Measurements from ENCODE around the gene CD44. TPM values are rescaled to one million over a fixed set of nuclear protein-coding genes. Genes with fewer than 3 reads are reported as not detected.

CD44 gene
- total RNA-seq, 1 donor from 2014 or later: 15.4 TPM

GRCh38 chr11:35167426-35167954 lies 28.5 kb downstream of the CD44 start:
- DNase-seq: no peak
- intact Hi-C loops (cut with DNase I): no loop called here
- peak; percentile 73 for ATAC-seq (ENCODE audit: poor library complexity)

GRCh38 chr11:35168671-35169070 lies 29.7 kb downstream of the CD44 start:
- intact Hi-C loops (cut with DNase I): no loop called here
- ATAC-seq (ENCODE audit: poor library complexity) (no peak), DNase-seq (no peak)

GRCh38 chr11:35169112-35169511 lies 30.1 kb downstream of the CD44 start:
- intact Hi-C loops (cut with DNase I): no loop called here

GRCh38 chr11:35169754-35170153 lies 30.8 kb downstream of the CD44 start:
- intact Hi-C loops (cut with DNase I): no loop called here
- no peak for DNase-seq
- ATAC-seq (ENCODE audit: poor library complexity): no peak

More at GRCh38 chr11:35169112-35169511, 30.1 kb downstream of the CD44 start:
- DNase-seq (no peak), ATAC-seq (ENCODE audit: poor library complexity) (no peak)

GRCh38 chr11:35170503-35170902 lies 31.5 kb downstream of the CD44 start:
- DNase-seq: no peak
- ATAC-seq (ENCODE audit: poor library complexity): peak; percentile 8
- intact Hi-C loops (cut with DNase I): no loop called here

GRCh38 chr11:35171226-35171625 lies 32.3 kb downstream of the CD44 start:
- intact Hi-C loops (cut with DNase I): no loop called here
- no peak for ATAC-seq (ENCODE audit: poor library complexity)

GRCh38 chr11:35173011-35173511 lies 34.1 kb downstream of the CD44 start:
- peak; percentile 45 for DNase-seq
- peak; percentile 69 for ATAC-seq (ENCODE audit: poor library complexity)
- intact Hi-C loops (cut with DNase I): no loop called here

More at GRCh38 chr11:35171226-35171625, 32.3 kb downstream of the CD44 start:
- DNase-seq: no peak

- intact Hi-C loops (cut with DNase I): no loop called here
- ATAC-seq (ENCODE audit: poor library complexity) (no peak), DNase-seq (no peak)
Measured at GRCh38 chr11:35173616-35174566, 34.9 kb downstream of the CD44 start.

- ATAC-seq (ENCODE audit: poor library complexity) (no peak), DNase-seq (no peak)
- intact Hi-C loops (cut with DNase I): no loop called here
Measured at GRCh38 chr11:35174666-35175065, 35.7 kb downstream of the CD44 start.

GRCh38 chr11:35177370-35177769 lies 38.4 kb downstream of the CD44 start:
- DNase-seq (no peak), ATAC-seq (ENCODE audit: poor library complexity) (no peak)
- intact Hi-C loops (cut with DNase I): no loop called here

GRCh38 chr11:35178067-35178805 lies 39.3 kb downstream of the CD44 start:
- ATAC-seq (ENCODE audit: poor library complexity) (no peak), DNase-seq (no peak)
- intact Hi-C loops (cut with DNase I): no loop called here

- no peak for ATAC-seq (ENCODE audit: poor library complexity)
- no peak for DNase-seq
- intact Hi-C loops (cut with DNase I): no loop called here
Measured at GRCh38 chr11:35178873-35179272, 39.9 kb downstream of the CD44 start.

- intact Hi-C loops (cut with DNase I): no loop called here
- DNase-seq (no peak), ATAC-seq (ENCODE audit: poor library complexity) (no peak)
Measured at GRCh38 chr11:35179466-35180135, 40.6 kb downstream of the CD44 start.

GRCh38 chr11:35180317-35181233 lies 41.6 kb downstream of the CD44 start:
- DNase-seq (no peak), ATAC-seq (ENCODE audit: poor library complexity) (no peak)
- intact Hi-C loops (cut with DNase I): no loop called here

GRCh38 chr11:35182317-35182939 lies 43.5 kb downstream of the CD44 start:
- ATAC-seq (ENCODE audit: poor library complexity): no peak
- no peak for DNase-seq
- intact Hi-C loops (cut with DNase I): no loop called here

- DNase-seq: no peak
- ATAC-seq (ENCODE audit: poor library complexity): no peak
- intact Hi-C loops (cut with DNase I): no loop called here
Measured at GRCh38 chr11:35183326-35183925, 44.5 kb downstream of the CD44 start.

- DNase-seq: no peak
- no peak for ATAC-seq (ENCODE audit: poor library complexity)
- intact Hi-C loops (cut with DNase I): no loop called here
Measured at GRCh38 chr11:35185696-35186095, 46.7 kb downstream of the CD44 start.
